ENCODE measurements around the gene FUOM. TPM values are rescaled to one million over a fixed set of nuclear protein-coding genes. Genes with fewer than 3 reads are reported as not detected.

FUOM gene
- total and polyA plus RNA-seq, 9 of the 15 experiments (the other 6 are each of a cell fraction or from before 2014, with no cell fraction given) = 1.8 to 96.1 (median 27.0) TPM

DNA sequence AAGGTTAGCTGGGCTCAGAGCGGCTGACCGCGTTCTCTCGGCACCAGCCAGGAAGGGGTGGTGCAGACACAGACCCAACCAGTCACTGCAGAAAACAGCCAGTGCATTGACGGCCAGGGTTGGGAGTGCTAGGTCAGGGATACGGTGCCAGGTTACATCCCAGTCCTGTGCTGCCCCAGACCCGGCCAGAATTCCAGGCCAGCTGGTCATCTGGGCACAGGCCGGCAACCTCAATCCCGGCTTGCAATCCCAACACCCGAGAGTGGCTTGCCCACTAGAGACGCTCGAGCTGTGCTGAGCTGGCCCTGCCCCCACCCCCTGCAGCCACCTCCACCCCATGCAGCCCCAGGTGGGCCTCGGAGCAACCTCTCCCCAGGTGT, 6.9 kb downstream of the FUOM start:
- H2AFZ ChIP-seq (ENCODE audit: low read depth, low read length) = no peak overlapping the region
- DNase-seq (ENCODE audit: extremely low read depth in 1 of 4, low spot score in 3 of 4) (no peak), ATAC-seq (0 out of 3 replicates have a peak, but pooled peaks have one; percentile 2), FAIRE-seq (no peak)
- H3K27me3 ChIP-seq (ENCODE audit: control insufficient read depth in 2 of 2, insufficient read depth in 2 of 2, low read length in 2 of 2) = no peaks in the 10 kb centered on the region; a peak in 1 of 5 replicates
- H3K4me1 ChIP-seq (replicated peaks in 1 of 2; ENCODE audit: control insufficient read depth in 2 of 2, insufficient read depth in 2 of 2, low read length in 2 of 2) = peaks cover 0 to 60% of the 10 kb centered on the region in 2 experiments; a peak in 2 of 5 replicates
- intact Hi-C loops (cut with micrococcal nuclease) = no loop called here
- peaks cover 5% of the 10 kb centered on the region; the same call in 1 of the 3 replicates for H3K36me3 ChIP-seq (ENCODE audit: control insufficient read depth, insufficient read depth, low read length)
- no peak overlapping the region for H3K27ac ChIP-seq (ENCODE audit: extremely low read depth, low read depth, low read length)
- ChIA-PET CTCF (ENCODE audit: low intra/inter-chr PET ratio) (no interaction called here), POLR2A (interaction anchor here (0.7 kb wide), 1 partner anchor 197 kb away, joined by 3 read pairs; no protein-coding TSS in a partner anchor)
- TF ChIP-seq POLR2G (IDR thresholded peaks at IDR 0.05; ENCODE audit: low read depth, low read length) (peak; percentile 65), SUPT5H (IDR thresholded peaks at IDR 0.05) (0 out of 2 replicates have a peak, but pooled peaks have one; percentile 9), BRD4 (IDR thresholded peaks at IDR 0.05) (no peak)
- no peak overlapping the region; a peak in 1 of 4 replicates for H3K9ac ChIP-seq (ENCODE audit: insufficient read depth in 1 of 2, low read depth in 2 of 2, low read length in 2 of 2)
- H3K9me1 ChIP-seq (ENCODE audit: control insufficient read depth, insufficient read depth, low read length) = no peaks in the 10 kb centered on the region
- H3K9me3 ChIP-seq (replicated peaks; ENCODE audit: control insufficient read depth, insufficient read depth, low read depth, low read length) = no peaks in the 10 kb centered on the region
- no peaks in the 10 kb centered on the region for H4K20me1 ChIP-seq (replicated peaks; ENCODE audit: control insufficient read depth, insufficient read depth, low read length)
- no peak overlapping the region for H3K4me2 ChIP-seq (ENCODE audit: insufficient read depth, low read length)
- H3K4me3 ChIP-seq = no peak overlapping the region
- 12% methylated on average over 8 of the region's 13 CpGs for WGBS (ENCODE audit: insufficient coverage, low coverage, missing lambda C conversion rate)
- H3K79me2 ChIP-seq (ENCODE audit: control insufficient read depth, insufficient read depth, low read length) = no peaks in the 10 kb centered on the region
- no TSS peak for BruUV-seq (replicated peaks)
- in situ Hi-C loops (cut with MboI) = no loop called here

GRCh38 chr10:133350283-133350949, 7.4 kb downstream of the FUOM start:
- FAIRE-seq (no peak), ATAC-seq (no peak), DNase-seq (ENCODE audit: extremely low read depth in 1 of 4, low spot score in 3 of 4) (no peak)
- POLR2A ChIA-PET = no interaction called here
- BruUV-seq (replicated peaks) = no TSS peak
- Histone ChIP-seq H4K20me1 (replicated peaks; ENCODE audit: control insufficient read depth, insufficient read depth, low read length) (no peaks in the 10 kb centered on the region), H3K4me2 (ENCODE audit: insufficient read depth, low read length) (no peak overlapping the region), H2AFZ (ENCODE audit: low read depth, low read length) (no peak overlapping the region), H3K79me2 (ENCODE audit: control insufficient read depth, insufficient read depth, low read length) (no peaks in the 10 kb centered on the region), H3K9me1 (ENCODE audit: control insufficient read depth, insufficient read depth, low read length) (no peaks in the 10 kb centered on the region), H3K27me3 (ENCODE audit: control insufficient read depth in 2 of 2, insufficient read depth in 2 of 2, low read length in 2 of 2) (no peaks in the 10 kb centered on the region; a peak in 1 of 5 replicates), H3K4me3 (no peak overlapping the region), H3K36me3 (ENCODE audit: control insufficient read depth, insufficient read depth, low read length) (peaks cover under 1% of the 10 kb centered on the region; the same call in 1 of the 3 replicates), H3K27ac (ENCODE audit: extremely low read depth, low read depth, low read length) (no peak overlapping the region), H3K9me3 (replicated peaks; ENCODE audit: control insufficient read depth, insufficient read depth, low read depth, low read length) (no peaks in the 10 kb centered on the region), H3K4me1 (replicated peaks in 1 of 2; ENCODE audit: control insufficient read depth in 2 of 2, insufficient read depth in 2 of 2, low read length in 2 of 2) (peaks cover 0 to 55% of the 10 kb centered on the region in 2 experiments; a peak in 2 of 5 replicates), H3K9ac (ENCODE audit: insufficient read depth in 1 of 2, low read depth in 2 of 2, low read length in 2 of 2) (no peak overlapping the region; a peak in 1 of 4 replicates)
- WGBS (ENCODE audit: insufficient coverage, low coverage, missing lambda C conversion rate) = 47% methylated on average over 3 of the region's 12 CpGs
- TF ChIP-seq, protein P1, sequence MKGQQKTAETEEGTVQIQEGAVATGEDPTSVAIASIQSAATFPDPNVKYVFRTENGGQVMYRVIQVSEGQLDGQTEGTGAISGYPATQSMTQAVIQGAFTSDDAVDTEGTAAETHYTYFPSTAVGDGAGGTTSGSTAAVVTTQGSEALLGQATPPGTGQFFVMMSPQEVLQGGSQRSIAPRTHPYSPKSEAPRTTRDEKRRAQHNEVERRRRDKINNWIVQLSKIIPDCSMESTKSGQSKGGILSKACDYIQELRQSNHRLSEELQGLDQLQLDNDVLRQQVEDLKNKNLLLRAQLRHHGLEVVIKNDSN (CRISPR knock-in tag; IDR thresholded peaks at IDR 0.05) = peak; percentile 23; the same call in 1 of the 2 replicates
- TF ChIP-seq SMAD1 (IDR thresholded peaks at IDR 0.05; ENCODE audit: low read depth, low read length, partially characterized antibody) (no peak), KDM5B (IDR thresholded peaks at IDR 0.05; ENCODE audit: insufficient replicate concordance, low read depth, low read length) (peak; percentile 31), ZNF740 (CRISPR knock-in tag; IDR thresholded peaks at IDR 0.05) (peak; percentile 68; the same call in 1 of the 2 replicates), ZNF740 (tag; IDR thresholded peaks at IDR 0.05) (no peak), ZNF263 (CRISPR knock-in tag; IDR thresholded peaks at IDR 0.05; ENCODE audit: borderline replicate concordance) (peak; percentile 74), STAT5A (IDR thresholded peaks at IDR 0.05; ENCODE audit: borderline replicate concordance, low read length) (no peak)
- TF ChIP-seq, protein P2, sequence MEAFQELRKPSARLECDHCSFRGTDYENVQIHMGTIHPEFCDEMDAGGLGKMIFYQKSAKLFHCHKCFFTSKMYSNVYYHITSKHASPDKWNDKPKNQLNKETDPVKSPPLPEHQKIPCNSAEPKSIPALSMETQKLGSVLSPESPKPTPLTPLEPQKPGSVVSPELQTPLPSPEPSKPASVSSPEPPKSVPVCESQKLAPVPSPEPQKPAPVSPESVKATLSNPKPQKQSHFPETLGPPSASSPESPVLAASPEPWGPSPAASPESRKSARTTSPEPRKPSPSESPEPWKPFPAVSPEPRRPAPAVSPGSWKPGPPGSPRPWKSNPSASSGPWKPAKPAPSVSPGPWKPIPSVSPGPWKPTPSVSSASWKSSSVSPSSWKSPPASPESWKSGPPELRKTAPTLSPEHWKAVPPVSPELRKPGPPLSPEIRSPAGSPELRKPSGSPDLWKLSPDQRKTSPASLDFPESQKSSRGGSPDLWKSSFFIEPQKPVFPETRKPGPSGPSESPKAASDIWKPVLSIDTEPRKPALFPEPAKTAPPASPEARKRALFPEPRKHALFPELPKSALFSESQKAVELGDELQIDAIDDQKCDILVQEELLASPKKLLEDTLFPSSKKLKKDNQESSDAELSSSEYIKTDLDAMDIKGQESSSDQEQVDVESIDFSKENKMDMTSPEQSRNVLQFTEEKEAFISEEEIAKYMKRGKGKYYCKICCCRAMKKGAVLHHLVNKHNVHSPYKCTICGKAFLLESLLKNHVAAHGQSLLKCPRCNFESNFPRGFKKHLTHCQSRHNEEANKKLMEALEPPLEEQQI (IDR thresholded peaks at IDR 0.05) = no peak
- intact Hi-C loops (cut with micrococcal nuclease) (no loop called here), in situ Hi-C loops (cut with MboI) (no loop called here)
- CTCF ChIA-PET (ENCODE audit: low intra/inter-chr PET ratio) = no interaction called here

Measured in K562 (cell line).